IMR-90 (cell line): ENCODE data around the gene HSPA9. TPM values are rescaled to one million over a fixed set of nuclear protein-coding genes. Genes with fewer than 3 reads are reported as not detected.

Source experiments
- ATAC-seq: fragments of 200-7000 bp; cut with Tn5 transposase; 2 replicates; pipeline ENCODE4 v1.9.1; 2020; ENCODE audit warnings: low read depth, mild to moderate bottlenecking, moderate library complexity
- BruUV-seq: library from RNA; stranded (reverse); fragments of 400-500 nt; replicated peaks from 2 replicates; lab custom pipeline; 2021; lab: Mats Ljungman, UMichigan
- CTCF ChIA-PET: fragments of 300-600 bp; formaldehyde crosslinking; extraction: SDS; loops from one replicate; lab custom pipeline; 2021; ENCODE audit warnings: antibody characterized with exemption; lab: Yijun Ruan, JAX
- POLR2A ChIA-PET: fragments of 300-600 bp; sonication (Branson Sonifier 250); formaldehyde crosslinking; loops from one replicate; lab custom pipeline; 2022; ENCODE audit warnings: antibody characterized with exemption; ENCODE audit not compliant: unreplicated experiment; lab: Charles Lee
- DNase-seq: peaks from one replicate; pipeline ENCODE4 v3.0.0; 2013
- H2AFZ ChIP-seq: replicated peaks from 2 replicates; pipeline ENCODE3; 2013; ENCODE audit warnings: low read length, mild to moderate bottlenecking; ENCODE audit not compliant: poor library complexity
- H2AK5ac ChIP-seq: 2 replicates; pipeline ENCODE4 v1.6.1; 2013; ENCODE audit warnings: low read depth, low read length, inconsistent platforms
- H2AK9ac ChIP-seq: replicated peaks from 2 replicates; pipeline ENCODE3; 2013; ENCODE audit warnings: mild to moderate bottlenecking, low read depth, low read length, moderate library complexity; ENCODE audit not compliant: poor library complexity
- H2BK120ac ChIP-seq: 2 replicates; pipeline ENCODE4 v1.6.1; 2013; ENCODE audit warnings: low read depth, low read length, inconsistent platforms
- H2BK15ac ChIP-seq: 3 replicates; pipeline ENCODE4 v1.6.1; 2013; ENCODE audit warnings: low read depth, low read length, inconsistent platforms
- H2BK20ac ChIP-seq: 2 replicates; pipeline ENCODE4 v1.6.1; 2013; ENCODE audit warnings: low read depth, mild to moderate bottlenecking, inconsistent platforms, low read length, moderate library complexity
- H2BK5ac ChIP-seq: 2 replicates; pipeline ENCODE4 v1.6.1; 2013; ENCODE audit warnings: mild to moderate bottlenecking, low read depth, low read length, inconsistent platforms; ENCODE audit not compliant: poor library complexity, severe bottlenecking
- H3K14ac ChIP-seq: replicated peaks from 2 replicates; pipeline ENCODE4 v1.6.1; 2013; ENCODE audit warnings: low read depth, low read length, inconsistent platforms
- H3K18ac ChIP-seq: 2 replicates; pipeline ENCODE4 v1.6.1; 2013; ENCODE audit warnings: low read depth, low read length, control low read depth
- H3K23ac ChIP-seq: 2 replicates; pipeline ENCODE4 v1.6.1; 2013; ENCODE audit warnings: low read depth, low read length, inconsistent platforms
- H3K27ac ChIP-seq: 2 replicates; pipeline ENCODE4 v1.5.1; 2013; ENCODE audit warnings: mild to moderate bottlenecking, control low read depth, low read length; ENCODE audit not compliant: insufficient read depth
- H3K27me3 ChIP-seq: 2 replicates; pipeline ENCODE4 v1.6.1; 2013; ENCODE audit warnings: low read length; ENCODE audit not compliant: control insufficient read depth, insufficient read depth
- H3K36me3 ChIP-seq: 2 replicates; pipeline ENCODE4 v1.6.1; 2013; ENCODE audit warnings: low read length, mixed read lengths; ENCODE audit not compliant: control insufficient read depth, insufficient read depth
- H3K4ac ChIP-seq: 2 replicates; pipeline ENCODE4 v1.6.1; 2013; ENCODE audit warnings: low read depth, low read length, inconsistent platforms
- H3K4me1 ChIP-seq: 2 replicates; pipeline ENCODE4 v1.6.1; 2013; ENCODE audit warnings: low read length, mixed read lengths; ENCODE audit not compliant: control insufficient read depth, insufficient read depth
- H3K4me2 ChIP-seq: 2 replicates; pipeline ENCODE4 v1.6.1; 2013; ENCODE audit warnings: low read depth, mild to moderate bottlenecking, control low read depth, low read length, moderate library complexity
- H3K4me3 ChIP-seq: 2 replicates; pipeline ENCODE4 v1.5.1; 2013; ENCODE audit warnings: low read depth, mild to moderate bottlenecking, control low read depth, low read length, moderate library complexity; ENCODE audit not compliant: insufficient read depth
- H3K56ac ChIP-seq: 2 replicates; pipeline ENCODE4 v1.6.1; 2013; ENCODE audit warnings: low read length, inconsistent platforms; ENCODE audit not compliant: insufficient read depth; ENCODE audit errors: extremely low read depth
- H3K79me1 ChIP-seq, 2 experiments: 2 replicates each; pipeline ENCODE4 v1.6.1; 2013; ENCODE audit warnings: low read length in 2 of 2, inconsistent platforms in 1 of 2, low read depth in 1 of 2
- H3K9ac ChIP-seq: 2 replicates; pipeline ENCODE4 v1.6.1; 2013; ENCODE audit warnings: low read depth, low read length, control low read depth
- H3K9me1 ChIP-seq: 2 replicates; pipeline ENCODE4 v1.6.1; 2013; ENCODE audit warnings: low read length, inconsistent platforms; ENCODE audit not compliant: insufficient read depth
- H3K9me3 ChIP-seq: 2 replicates; pipeline ENCODE4 v1.6.1; 2013; ENCODE audit warnings: low read length; ENCODE audit not compliant: control insufficient read depth, insufficient read depth
- H4K20me1 ChIP-seq: 2 replicates; pipeline ENCODE4 v1.6.1; 2013; ENCODE audit warnings: low read length, inconsistent platforms; ENCODE audit not compliant: insufficient read depth
- H4K5ac ChIP-seq: 2 replicates; pipeline ENCODE4 v1.6.1; 2013; ENCODE audit warnings: mild to moderate bottlenecking, low read depth, low read length, control low read depth
- H4K8ac ChIP-seq, 2 experiments: 2 replicates each; pipeline ENCODE4 v1.6.1; 2013; ENCODE audit warnings: low read depth in 2 of 2, low read length in 2 of 2, control low read depth in 1 of 2, inconsistent platforms in 1 of 2
- H4K91ac ChIP-seq: 2 replicates; pipeline ENCODE4 v1.6.1; 2013; ENCODE audit warnings: low read depth, low read length, inconsistent platforms; ENCODE audit not compliant: insufficient read depth
- MAFK ChIP-seq: IDR thresholded peaks from 2 replicates; pipeline ENCODE4 v1.6.1; 2012; ENCODE audit warnings: low read depth, low read length, improper control_type of control experiment
- MXI1 ChIP-seq: IDR thresholded peaks from 2 replicates; pipeline ENCODE4 v1.6.1; 2012; ENCODE audit warnings: low read depth, mild to moderate bottlenecking, low read length, moderate library complexity, borderline replicate concordance
- POLR2A ChIP-seq: IDR thresholded peaks from 2 replicates; pipeline ENCODE4 v1.6.1; 2012; ENCODE audit warnings: mild to moderate bottlenecking, low read depth, low read length
- SMC3 ChIP-seq: fragments of 150-350 bp; IDR thresholded peaks from 2 replicates; pipeline ENCODE4 v1.6.1; 2016; ENCODE audit warnings: low read depth, mild to moderate bottlenecking, antibody characterized with exemption, low read length, moderate library complexity
- WGBS, 2 experiments: methylation state at CpG; one replicate each; pipeline versions ENCODE4 v1.1.5 to v1.1.7; 2013; ENCODE audit warnings: missing lambda C conversion rate in 2 of 2; ENCODE audit not compliant: insufficient read length in 1 of 2; ENCODE audit errors: extremely low coverage in 2 of 2; 5-methylcytosine and 5-hydroxymethylcytosine counted together
- dilution Hi-C: fragments of 300-500 bp; cut with HindIII; formaldehyde crosslinking; loops from one replicate; pipeline ENCODE4 v1.14.3; 2018; ENCODE audit warnings: low sequenced_read_pairs; ENCODE audit not compliant: unreplicated experiment
- in situ Hi-C: fragments of 300-500 bp; cut with MboI; formaldehyde crosslinking; loops from 3 replicates; pipeline ENCODE4 v1.14.3; 2019; ENCODE audit warnings: low sequenced_read_pairs, inconsistent platforms, mixed read lengths
- intact Hi-C: fragments of 100-400 bp; cut with micrococcal nuclease; formaldehyde crosslinking; loops from 2 replicates; pipeline ENCODE4 v1.10.0; 2022
- polyA plus RNA-seq, 3 experiments: library from polyadenylated mRNA; depleted of rRNA; stranded (reverse); fragments of >200 nt; gene quantifications; 2 replicates each; pipeline ENCODE4 v1.2.3, GENCODE V29; 2012; ENCODE audit warnings: low replicate concordance in 1 of 3
- total RNA-seq: library from RNA; depleted of rRNA; stranded (reverse); fragments of >200 nt; gene quantifications from 2 replicates; pipeline ENCODE4 v1.2.3, GENCODE V29; 2012
- TF ChIP-seq, protein P1 (sequence below): conservative IDR thresholded peaks from 2 replicates; pipeline ENCODE4 v1.5.1; 2012; ENCODE audit warnings: mild to moderate bottlenecking, low read depth, low read length, improper control_type of control experiment

The HSPA9 gene
- total and polyA plus RNA-seq, 2 of the 4 experiments (the other 2 are of a cell fraction): 157 to 472 TPM

DNA sequence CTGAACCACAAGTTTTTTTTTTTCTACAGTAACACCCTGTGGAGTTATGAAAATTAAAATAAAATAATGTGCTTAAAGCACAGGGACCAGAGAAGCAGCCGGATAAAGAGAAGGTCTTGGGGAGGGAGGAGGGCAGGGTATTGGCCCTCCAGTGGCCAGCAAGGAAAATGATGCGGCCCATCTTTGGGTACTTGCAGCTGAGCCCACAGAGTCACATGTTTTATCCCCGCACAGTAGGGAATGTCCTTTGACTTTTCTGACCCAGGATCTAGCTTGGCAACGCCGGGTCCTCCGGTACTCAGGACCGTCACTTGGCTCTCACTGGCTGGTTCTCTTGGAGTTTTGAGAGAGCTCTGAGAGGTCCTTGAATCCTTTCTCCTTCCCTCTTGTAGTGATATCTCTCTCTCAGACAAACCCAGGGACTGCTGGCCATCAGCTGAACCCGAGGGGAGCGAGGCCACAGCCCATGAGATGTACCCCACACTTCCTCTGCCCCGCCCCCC, 35.3 kb upstream of the HSPA9 start:
- Histone ChIP-seq H2AK5ac (no peak overlapping the region), H4K8ac (peak overlapping the region in 1 of 2 experiments; percentile 3; a peak in 2 of 4 replicates), H3K4ac (no peak overlapping the region), H3K18ac (no peak overlapping the region; the same call in 1 of the 2 replicates), H2AK9ac (no peak overlapping the region), H3K27ac (no peak overlapping the region), H3K4me2 (no peak overlapping the region), H4K91ac (no peak overlapping the region), H3K4me3 (no peak overlapping the region), H3K4me1 (peaks cover 11% of the 10 kb centered on the region), H3K27me3 (peaks cover 34% of the 10 kb centered on the region), H3K56ac (no peak overlapping the region), H2BK15ac (no peak overlapping the region), H3K14ac (no peak overlapping the region), H2BK5ac (no peak overlapping the region), H2AFZ (peak overlapping the region; percentile 80), H3K9me1 (no peaks in the 10 kb centered on the region), H3K23ac (0 out of 2 replicates have a peak overlapping the region, but pooled peaks have one; percentile 47), H3K79me1 (no peaks in the 10 kb centered on the region), H3K9me3 (no peaks in the 10 kb centered on the region), H4K5ac (peak overlapping the region; percentile 6; the same call in 1 of the 2 replicates), H2BK120ac (no peak overlapping the region), H2BK20ac (no peak overlapping the region), H3K9ac (no peak overlapping the region), H3K36me3 (no peaks in the 10 kb centered on the region), H4K20me1 (no peaks in the 10 kb centered on the region)
- ChIA-PET POLR2A (no interaction called here), CTCF (interaction anchor here (0.5 kb wide), 1 partner anchor 531 kb away, joined by 4 read pairs; no protein-coding TSS in a partner anchor)
- ATAC-seq (peak; percentile 60), DNase-seq (no peak)
- dilution Hi-C loops (no loop called here), intact Hi-C loops (no loop called here), in situ Hi-C loops (no loop called here)
- TF ChIP-seq POLR2A (no peak), MXI1 (no peak), MAFK (no peak), SMC3 (no peak)
- TF ChIP-seq, protein P1, sequence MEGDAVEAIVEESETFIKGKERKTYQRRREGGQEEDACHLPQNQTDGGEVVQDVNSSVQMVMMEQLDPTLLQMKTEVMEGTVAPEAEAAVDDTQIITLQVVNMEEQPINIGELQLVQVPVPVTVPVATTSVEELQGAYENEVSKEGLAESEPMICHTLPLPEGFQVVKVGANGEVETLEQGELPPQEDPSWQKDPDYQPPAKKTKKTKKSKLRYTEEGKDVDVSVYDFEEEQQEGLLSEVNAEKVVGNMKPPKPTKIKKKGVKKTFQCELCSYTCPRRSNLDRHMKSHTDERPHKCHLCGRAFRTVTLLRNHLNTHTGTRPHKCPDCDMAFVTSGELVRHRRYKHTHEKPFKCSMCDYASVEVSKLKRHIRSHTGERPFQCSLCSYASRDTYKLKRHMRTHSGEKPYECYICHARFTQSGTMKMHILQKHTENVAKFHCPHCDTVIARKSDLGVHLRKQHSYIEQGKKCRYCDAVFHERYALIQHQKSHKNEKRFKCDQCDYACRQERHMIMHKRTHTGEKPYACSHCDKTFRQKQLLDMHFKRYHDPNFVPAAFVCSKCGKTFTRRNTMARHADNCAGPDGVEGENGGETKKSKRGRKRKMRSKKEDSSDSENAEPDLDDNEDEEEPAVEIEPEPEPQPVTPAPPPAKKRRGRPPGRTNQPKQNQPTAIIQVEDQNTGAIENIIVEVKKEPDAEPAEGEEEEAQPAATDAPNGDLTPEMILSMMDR: peak; percentile 25; the same call in 1 of the 2 replicates
- WGBS, 2 experiments: 60% methylated on average over 1 of the region's 10 CpGs; no CpG with 5 or more reads in 1 of the 2 experiments
- BruUV-seq: no TSS peak
